IPS-18c (cell line): Measurements from ENCODE around the gene TIPRL.
A peak's percentile ranks its signal among the peaks of the same experiment; 100 is the strongest.
"Not testable (repeated sequence)": the region's sequence is repeated elsewhere in the genome, so short reads cannot be mapped to it uniquely, and the experiment has no call there.

Source experiments
- H3K4me3 ChIP-seq: 2 replicates; pipeline ENCODE4 v1.7.0; 2013; ENCODE audit warnings: low read depth, mild to moderate bottlenecking, low read length, moderate library complexity; ENCODE audit not compliant: insufficient read depth
- H3K9me3 ChIP-seq: one replicate; pipeline ENCODE4 v1.6.1; 2013; ENCODE audit warnings: mild to moderate bottlenecking, low read length, moderate library complexity; ENCODE audit not compliant: control insufficient read depth, insufficient read depth

TIPRL gene

DNA sequence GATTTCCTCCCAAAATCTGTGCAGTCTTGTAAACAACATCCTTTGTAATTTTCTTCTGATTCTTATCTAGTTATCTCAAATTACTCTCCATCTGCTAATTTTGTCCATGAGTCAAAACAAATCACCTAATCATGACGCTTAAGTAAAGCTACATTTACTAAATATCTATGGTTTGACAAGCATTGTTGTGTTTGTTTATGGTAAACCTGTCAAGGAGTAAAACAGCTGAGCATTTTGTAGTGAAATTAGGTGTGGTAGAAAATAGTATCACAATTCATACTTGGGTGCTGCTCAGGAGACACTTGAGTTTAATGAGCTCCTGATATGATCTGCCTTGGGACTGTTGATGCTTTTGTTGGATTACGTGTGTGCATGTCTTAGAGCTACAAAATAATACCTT, 11.6 kb downstream of the TIPRL start:
- no peak overlapping the region for H3K4me3 ChIP-seq
- H3K9me3 ChIP-seq = no peaks in the 10 kb centered on the region

- H3K9me3 ChIP-seq = no peaks in the 10 kb centered on the region
- H3K4me3 ChIP-seq = no peak overlapping the region
Measured at GRCh38 chr1:168195199-168196135, 16.7 kb downstream of the TIPRL start.

DNA sequence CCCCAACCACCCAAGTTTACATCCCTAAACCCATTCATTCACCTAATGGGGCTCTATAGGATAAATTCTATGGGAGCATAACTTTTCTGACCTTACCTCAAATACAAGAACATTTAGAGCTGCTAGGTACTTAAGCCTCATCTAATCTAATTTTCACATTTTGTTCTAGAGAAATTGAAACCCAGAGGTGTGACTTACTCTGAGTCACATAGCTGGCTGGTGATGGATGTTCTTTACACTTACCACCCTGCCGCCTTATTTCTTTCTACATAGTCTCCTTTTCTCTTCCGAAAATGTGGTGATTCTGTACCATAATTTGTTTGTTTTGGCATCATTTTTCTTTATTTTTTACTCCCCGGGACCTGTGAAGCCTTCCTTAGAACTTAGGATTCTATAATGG, 20.3 kb downstream of the TIPRL start:
- H3K4me3 ChIP-seq = no peak overlapping the region

GRCh38 chr1:168202941-168203654, 24.3 kb downstream of the TIPRL start:
- H3K4me3 ChIP-seq = no peak overlapping the region
- peaks cover 2% of the 10 kb centered on the region for H3K9me3 ChIP-seq

More for the DNA sequence above, 20.3 kb downstream of the TIPRL start:
- no peaks in the 10 kb centered on the region for H3K9me3 ChIP-seq

DNA sequence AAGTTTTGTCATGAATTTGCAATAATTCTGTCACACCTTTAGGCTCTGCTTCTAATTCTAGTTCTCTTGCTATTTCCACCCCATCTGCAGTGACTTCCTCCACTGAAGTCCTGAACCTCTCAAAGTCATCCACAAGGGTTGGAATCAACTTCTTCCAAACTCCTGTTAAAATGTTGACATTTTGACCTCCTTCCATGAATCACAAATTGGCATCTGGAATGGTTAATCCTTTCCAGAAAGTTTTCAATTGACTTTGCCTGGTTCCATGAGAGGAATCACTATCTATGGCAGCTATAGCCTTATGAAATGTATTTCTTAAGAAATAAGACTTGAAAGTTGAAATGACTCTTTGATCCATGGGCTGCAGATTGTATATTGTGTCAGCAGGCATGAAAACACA, 27.3 kb downstream of the TIPRL start:
- peaks cover 6% of the 10 kb centered on the region for H3K9me3 ChIP-seq
- no peak overlapping the region for H3K4me3 ChIP-seq

DNA sequence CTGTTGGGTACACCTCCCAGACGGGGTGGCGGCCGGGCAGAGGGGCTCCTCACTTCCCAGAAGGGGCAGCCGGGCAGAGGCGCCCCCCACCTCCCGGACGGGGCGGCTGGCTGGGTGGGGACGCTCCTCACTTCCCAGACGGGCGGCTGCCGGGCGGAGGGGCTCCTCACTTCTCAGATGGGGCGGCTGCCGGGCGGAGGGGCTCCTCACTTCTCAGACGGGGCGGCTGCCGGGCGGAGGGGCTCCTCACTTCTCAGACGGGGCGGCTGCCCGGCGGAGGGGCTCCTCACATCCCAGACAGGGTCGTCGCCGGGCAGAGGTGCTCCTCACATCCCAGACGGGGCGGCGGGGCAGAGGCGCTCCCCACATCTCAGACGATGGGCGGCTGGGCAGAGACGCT, 28.9 kb downstream of the TIPRL start:
- not testable (repeated sequence) for H3K9me3 ChIP-seq, H3K4me3 ChIP-seq

DNA sequence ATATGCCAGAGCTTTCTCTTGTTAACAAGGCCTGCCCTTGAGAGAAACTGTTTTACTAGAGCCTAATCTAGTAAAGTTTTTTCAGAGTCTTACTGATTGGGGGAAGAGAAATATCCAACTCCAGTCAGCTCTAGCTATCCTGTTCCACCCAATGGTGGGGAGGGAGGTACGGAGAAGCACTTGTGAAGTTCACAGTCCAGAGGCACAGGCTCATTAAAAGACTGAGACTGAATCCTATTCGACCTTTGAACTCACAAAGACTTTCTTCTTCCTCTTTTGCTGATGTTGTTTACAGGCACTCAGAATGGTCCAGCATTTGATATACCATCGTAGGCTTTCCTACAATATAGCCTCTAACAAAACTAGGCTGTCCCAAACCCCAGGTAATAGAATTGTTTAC, 31.6 kb downstream of the TIPRL start:
- H3K4me3 ChIP-seq = no peak overlapping the region
- H3K9me3 ChIP-seq = peaks cover 10% of the 10 kb centered on the region

DNA sequence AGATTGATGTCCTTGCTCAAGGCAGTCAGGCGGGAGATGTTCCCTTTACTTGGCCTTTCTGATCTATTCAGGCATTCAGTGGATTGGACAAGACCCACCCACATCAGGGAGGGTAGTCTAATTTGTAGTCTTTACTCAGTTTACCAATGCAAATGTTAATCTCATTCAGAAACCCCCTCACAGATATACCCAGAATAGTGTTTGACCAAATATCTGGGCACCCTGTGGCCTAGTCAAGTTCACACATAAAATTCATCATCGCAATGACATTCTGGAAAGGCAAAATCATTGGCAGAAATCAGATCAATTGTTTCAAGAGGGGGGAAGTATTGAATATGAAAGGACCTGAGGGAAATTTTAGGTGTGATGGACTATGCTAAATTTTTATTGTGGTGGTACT, 34.6 kb downstream of the TIPRL start:
- H3K4me3 ChIP-seq = no peak overlapping the region
- H3K9me3 ChIP-seq = peaks cover 8% of the 10 kb centered on the region

- Histone ChIP-seq H3K4me3 (no peak overlapping the region), H3K9me3 (peaks cover 3% of the 10 kb centered on the region)
Measured at GRCh38 chr1:168216171-168216570, 37.4 kb downstream of the TIPRL start.

DNA sequence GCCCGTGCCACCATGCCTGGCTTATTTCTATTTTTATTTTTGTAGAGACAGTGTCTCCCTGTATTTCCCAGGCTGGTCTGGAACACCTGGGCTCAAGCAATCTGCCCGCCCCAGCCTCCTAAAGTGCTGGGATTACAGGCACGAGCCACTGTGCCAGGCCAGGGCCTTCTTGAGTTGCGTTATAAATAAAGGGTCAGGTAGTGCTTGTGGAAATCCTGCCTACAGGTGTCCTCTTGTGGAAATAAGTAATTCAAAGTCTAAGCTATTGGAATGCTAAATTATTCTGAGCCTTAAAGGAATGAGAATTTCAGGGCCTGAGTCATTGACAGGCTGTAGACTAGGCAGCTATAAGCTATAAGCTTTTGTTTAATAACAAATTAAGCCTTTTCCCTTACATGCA, 38.9 kb downstream of the TIPRL start:
- H3K4me3 ChIP-seq = no peak overlapping the region
- peaks cover 3% of the 10 kb centered on the region for H3K9me3 ChIP-seq

DNA sequence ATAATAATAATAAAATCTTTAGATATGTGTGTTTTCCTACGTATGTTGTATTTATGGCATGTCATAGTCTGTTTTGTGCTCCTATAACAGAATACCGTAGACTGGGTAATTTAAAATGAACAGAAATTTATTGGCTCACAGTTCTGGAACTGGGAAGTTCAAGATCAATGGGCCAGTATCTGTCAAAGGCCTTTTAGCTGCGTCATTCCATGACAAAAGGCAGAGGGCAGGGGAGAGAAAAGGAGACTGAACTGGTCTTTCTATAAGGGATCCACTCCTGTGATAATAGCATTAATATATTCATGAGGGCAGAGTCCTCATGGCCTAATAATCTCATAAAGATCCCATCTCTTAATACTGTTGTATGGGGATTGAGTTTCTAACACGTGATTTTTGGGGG, 39.9 kb downstream of the TIPRL start:
- Histone ChIP-seq H3K9me3 (no peaks in the 10 kb centered on the region), H3K4me3 (no peak overlapping the region)

DNA sequence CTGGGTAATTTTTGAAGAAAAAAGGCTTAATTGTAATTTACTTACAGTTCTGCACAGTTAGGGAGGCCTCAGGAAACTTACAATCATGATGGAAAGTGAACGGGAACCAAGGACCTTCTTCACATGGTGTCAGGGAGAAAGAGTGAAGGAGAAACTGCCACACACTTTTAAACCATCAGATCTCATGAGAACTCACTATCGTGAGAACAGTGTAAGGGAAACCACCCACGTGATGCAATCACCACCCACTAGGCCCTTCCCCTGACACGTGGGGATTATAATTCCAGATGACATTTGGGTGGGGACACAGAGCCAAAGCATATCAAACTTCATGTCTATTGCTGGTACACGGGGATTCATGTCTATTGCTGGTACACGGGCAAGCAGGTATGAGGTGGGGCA, 41.7 kb downstream of the TIPRL start:
- Histone ChIP-seq H3K4me3 (no peak overlapping the region), H3K9me3 (no peaks in the 10 kb centered on the region)

DNA sequence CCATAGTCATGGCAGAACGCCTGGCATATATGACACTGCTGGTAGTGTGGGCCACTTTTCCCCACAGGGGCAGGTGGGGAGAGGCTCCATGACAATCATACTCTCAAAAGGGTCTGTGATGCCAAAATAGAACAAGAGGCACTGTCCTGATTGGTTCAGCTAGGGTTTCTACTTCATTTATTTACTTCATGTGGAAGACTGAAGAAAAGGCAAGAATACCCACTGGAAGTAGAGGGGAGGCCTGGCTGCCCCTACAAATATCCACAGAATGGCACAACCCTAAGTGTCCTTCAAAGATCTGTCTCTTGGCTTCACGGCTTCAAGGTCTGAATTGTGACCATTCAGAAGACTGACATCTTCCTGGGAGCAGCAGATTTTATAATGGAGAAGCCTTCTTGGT, 42.5 kb downstream of the TIPRL start:
- no peaks in the 10 kb centered on the region for H3K9me3 ChIP-seq
- H3K4me3 ChIP-seq = no peak overlapping the region

DNA sequence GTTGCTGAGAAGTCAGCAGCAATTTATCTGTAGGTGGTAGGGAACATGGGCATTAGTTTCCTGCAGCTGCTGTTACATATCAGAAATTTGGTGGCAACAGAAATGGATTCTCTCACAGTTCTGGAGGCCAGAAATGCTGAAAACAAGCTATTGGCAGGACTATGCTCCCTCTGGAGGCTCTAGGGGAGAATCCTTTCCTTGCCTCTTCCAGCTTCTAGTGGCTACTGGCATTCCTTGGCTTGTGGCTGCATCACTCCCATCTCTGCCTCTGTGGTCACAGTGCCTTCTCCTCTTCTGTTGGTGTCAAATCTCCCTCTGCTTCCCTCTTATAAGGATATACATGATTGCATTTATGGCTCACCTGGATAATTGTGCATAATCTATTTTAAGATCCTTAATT, 44.5 kb downstream of the TIPRL start:
- no peak overlapping the region for H3K4me3 ChIP-seq

DNA sequence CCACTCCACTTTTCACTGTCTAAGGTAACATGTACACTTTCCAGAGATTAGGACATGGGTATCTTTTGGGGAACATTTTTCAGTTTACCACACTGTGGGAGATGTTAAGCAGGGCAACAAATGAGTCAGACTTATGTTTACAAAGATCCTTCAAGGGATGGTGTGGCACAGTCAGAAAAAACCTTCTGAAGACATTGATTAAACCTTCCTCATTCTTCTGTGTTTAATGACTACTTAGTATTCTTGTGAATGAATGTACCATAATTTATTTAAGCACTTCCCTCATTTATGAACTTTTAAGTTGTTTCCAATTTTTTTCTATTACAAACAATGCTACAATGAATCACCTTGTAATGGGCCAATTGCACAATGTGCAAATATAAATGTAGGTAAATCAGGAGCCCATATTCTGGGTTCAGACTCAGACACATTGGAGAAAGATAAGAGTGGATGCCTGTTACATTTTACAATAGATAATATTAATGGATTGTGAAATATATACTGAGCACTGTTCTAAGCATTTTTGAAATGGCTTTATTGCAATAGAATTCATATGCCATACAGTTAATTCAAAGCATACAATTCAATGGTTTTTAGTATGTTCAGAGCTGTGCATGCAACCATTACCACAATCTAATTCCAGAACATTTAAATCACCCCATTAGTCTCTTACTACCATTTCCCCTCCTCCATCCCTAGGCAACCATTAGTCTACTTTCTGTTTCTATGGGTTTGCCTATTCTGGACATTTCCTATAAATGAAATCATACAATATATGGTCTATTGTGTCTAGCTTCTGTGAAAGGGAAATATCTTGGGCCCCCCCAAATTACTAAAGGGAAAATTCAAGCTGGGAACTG, 45.1 kb downstream of the TIPRL start:
- H3K4me3 ChIP-seq = no peak overlapping the region
- no peaks in the 10 kb centered on the region for H3K9me3 ChIP-seq

More for the DNA sequence above, 44.5 kb downstream of the TIPRL start:
- no peaks in the 10 kb centered on the region for H3K9me3 ChIP-seq

- no peaks in the 10 kb centered on the region for H3K9me3 ChIP-seq
- H3K4me3 ChIP-seq = peak overlapping the region; percentile 88; the same call in 1 of the 2 replicates
Measured at GRCh38 chr1:168224991-168225390, 46.2 kb downstream of the TIPRL start.

DNA sequence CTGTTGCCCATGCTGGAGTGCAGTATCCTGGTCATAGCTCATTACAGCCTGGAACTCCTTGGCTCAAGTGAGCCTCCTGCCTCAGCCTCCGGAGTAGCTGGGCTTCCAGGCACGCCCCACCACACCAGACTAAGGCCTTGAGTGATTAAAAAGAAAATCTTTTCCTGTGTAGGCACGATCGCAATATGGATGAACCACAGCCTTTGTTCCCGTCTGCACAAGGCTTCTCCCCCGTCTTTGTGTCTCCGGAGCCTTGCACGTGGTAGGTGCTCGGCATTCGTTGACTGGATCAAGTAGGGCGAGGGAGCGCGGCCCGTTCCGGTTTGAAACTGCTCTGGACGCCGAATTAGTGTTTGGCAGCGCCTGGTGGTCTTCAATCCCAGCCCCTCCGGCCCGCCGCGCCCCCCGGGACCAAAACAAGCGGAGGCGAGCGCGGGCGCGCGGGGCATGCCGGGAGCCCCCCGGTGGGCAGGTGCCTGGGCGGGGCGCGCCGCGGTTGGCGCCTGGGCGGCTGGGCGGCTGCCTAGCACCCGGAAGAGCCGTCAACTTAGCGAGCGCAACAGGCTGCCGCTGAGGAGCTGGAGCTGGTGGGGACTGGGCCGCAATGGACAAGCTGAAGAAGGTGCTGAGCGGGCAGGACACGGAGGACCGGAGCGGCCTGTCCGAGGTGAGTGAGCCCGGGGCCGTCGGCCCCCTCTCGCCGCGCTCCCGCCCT, 46.9 kb downstream of the TIPRL start, which contains the start of gene SFT2D2:
Gene SFT2D2, plus strand, starts transcription at position 529 of the 715 bp plus-strand sequence. Its CDS starts 76 bp downstream, at position 605.
- Histone ChIP-seq H3K4me3 (peak within 1 kb of the TSS; percentile 88), H3K9me3 (no peaks in the 10 kb centered on the region)
